ENCODE results near the gene SARDH. TPM values are rescaled to one million over a fixed set of nuclear protein-coding genes. Genes with fewer than 3 reads are reported as not detected.
A peak's percentile ranks its signal among the peaks of the same experiment; 100 is the strongest.

The SARDH gene
- total and polyA plus RNA-seq, 2 of the 13 experiments (the other 11 are each of a cell fraction or from before 2014, with no cell fraction given) = 11.6 to 34.9 TPM

- Histone ChIP-seq H3K79me2 (ENCODE audit: insufficient read depth, low read length) (no peaks in the 10 kb centered on the region), H4K20me1 (ENCODE audit: insufficient read depth, low read length) (no peaks in the 10 kb centered on the region), H3K9me3 (ENCODE audit: low read length) (no peaks in the 10 kb centered on the region), H3K4me2 (ENCODE audit: low read depth, low read length) (no peak overlapping the region), H3K36me3 (replicated peaks in 1 of 2; ENCODE audit: control insufficient read depth in 1 of 2, insufficient read depth in 2 of 2, low read length in 2 of 2) (no peaks in the 10 kb centered on the region), H3K9ac (ENCODE audit: insufficient read depth, low read depth, low read length) (no peak overlapping the region), H3K4me3 (replicated peaks in 1 of 3; ENCODE audit: insufficient read depth in 1 of 3, low read depth in 2 of 3, low read length in 3 of 3) (no peak overlapping the region), H3K4me1 (ENCODE audit: insufficient read depth, low read length) (peaks cover 44% of the 10 kb centered on the region), H2AFZ (ENCODE audit: low read length) (no peak overlapping the region), H3K27me3 (ENCODE audit: control insufficient read depth in 1 of 2, insufficient read depth in 2 of 2, low read length in 2 of 2) (peaks cover 3 to 30% of the 10 kb centered on the region in 2 experiments; a peak in 3 of 5 replicates), H3K27ac (ENCODE audit: extremely low read length, insufficient read depth, low read length) (no peak overlapping the region)
- WGBS (ENCODE audit: low lambda C conversion rate) = 61% methylated on average over 15 of the region's 38 CpGs
- DNase-seq (ENCODE audit: low spot score) (no peak), ATAC-seq (no peak), FAIRE-seq (no peak)
- no peak for TF ChIP-seq PITX1 (CRISPR knock-in tag; IDR thresholded peaks at IDR 0.05)
- TF ChIP-seq KAT2B (IDR thresholded peaks at IDR 0.05; ENCODE audit: borderline replicate concordance, low read depth, low read length) = no peak
- TF ChIP-seq NR0B2 (CRISPR knock-in tag; IDR thresholded peaks at IDR 0.05) = no peak
- TF ChIP-seq POLR2G (IDR thresholded peaks at IDR 0.05; ENCODE audit: low read depth, low read length) = 0 out of 2 replicates have a peak, but pooled peaks have one; percentile 9
- no peak for TF ChIP-seq ZBTB33 (CRISPR knock-in tag; IDR thresholded peaks at IDR 0.05)
- TF ChIP-seq TOPORS (CRISPR knock-in tag; IDR thresholded peaks at IDR 0.05) = no peak
- TF ChIP-seq PAF1 (CRISPR knock-in tag; IDR thresholded peaks at IDR 0.05) = 0 out of 2 replicates have a peak, but pooled peaks have one; percentile 7
- no peak for TF ChIP-seq SP4 (CRISPR knock-in tag; IDR thresholded peaks at IDR 0.05)
- TF ChIP-seq CHD4 (IDR thresholded peaks at IDR 0.05; ENCODE audit: borderline replicate concordance, low read length) = no peak
- TF ChIP-seq ZNF550 (CRISPR knock-in tag; IDR thresholded peaks at IDR 0.05; ENCODE audit: borderline replicate concordance) = no peak
- no peak for TF ChIP-seq NFRKB (IDR thresholded peaks at IDR 0.05)
- TF ChIP-seq ZFP91 (CRISPR knock-in tag; IDR thresholded peaks at IDR 0.05; ENCODE audit: borderline replicate concordance) = no peak
- peak; percentile 42 for TF ChIP-seq AGO2 (optimal IDR thresholded peaks at IDR 0.05; ENCODE audit: low read depth, low read length)
- intact Hi-C loops (cut with micrococcal nuclease; ENCODE audit: unreplicated experiment) = no loop called here
- ChIA-PET CTCF (ENCODE audit: low intra/inter-chr PET ratio, low total read pairs) (no interaction called here), POLR2A (no interaction called here)
- in situ Hi-C loops (cut with HindIII; ENCODE audit: extremely low pct_ligation_motif_present, low pct_unique_long_range_greater_than_20kb) = no loop called here
- no TSS peak for BruUV-seq (replicated peaks)
Measured at GRCh38 chr9:133654736-133655657, 83.2 kb downstream of the SARDH start.
